NAMALWA (cell line): Measurements from ENCODE around the gene SPEG.

Experiments used
- DNase-seq: peaks from one replicate; pipeline ENCODE4 v3.0.0-alpha.2; 2015; ENCODE audit warnings: low spot score

SPEG gene

DNA sequence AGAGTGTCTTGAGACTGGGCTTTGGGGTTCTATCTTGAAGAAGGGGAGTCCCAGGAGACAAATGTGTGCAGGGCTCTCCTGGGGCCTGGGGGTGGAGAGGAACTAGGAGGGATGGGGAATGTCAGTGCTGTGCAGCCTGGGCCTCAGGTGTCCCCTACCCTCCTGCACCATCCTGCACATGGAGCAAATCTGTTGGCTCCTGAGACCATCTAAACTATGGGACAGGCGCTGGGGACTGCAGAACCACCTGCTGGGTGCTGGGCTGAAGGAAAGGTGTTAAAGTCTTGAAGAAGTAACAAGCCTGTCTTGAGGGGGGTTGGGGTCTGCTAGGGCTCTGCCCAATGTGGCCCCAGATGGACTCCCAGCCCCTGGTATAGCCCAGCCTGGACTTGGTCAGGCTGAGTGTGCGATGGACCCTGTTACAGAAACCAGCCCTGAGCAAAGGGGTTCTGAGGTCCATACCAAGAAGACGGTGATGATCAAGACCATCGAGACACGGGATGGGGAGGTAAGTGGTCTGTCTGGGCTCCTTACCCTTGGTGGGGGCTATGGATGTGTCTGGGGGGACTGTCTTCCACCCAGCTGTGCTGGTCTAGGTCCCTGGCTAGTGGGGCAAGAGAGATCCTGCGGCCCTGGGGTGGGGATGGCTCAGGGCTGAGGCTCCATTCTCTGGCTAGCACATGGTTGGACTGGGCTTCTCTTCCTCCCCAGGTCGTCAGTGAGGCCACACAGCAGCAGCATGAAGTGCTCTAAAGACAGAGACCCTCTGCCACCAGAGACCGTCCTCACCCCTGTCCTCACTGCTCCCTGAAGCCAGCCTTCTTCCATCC is 9.2 kb upstream of the SPEG start:
- no peak for DNase-seq

DNA sequence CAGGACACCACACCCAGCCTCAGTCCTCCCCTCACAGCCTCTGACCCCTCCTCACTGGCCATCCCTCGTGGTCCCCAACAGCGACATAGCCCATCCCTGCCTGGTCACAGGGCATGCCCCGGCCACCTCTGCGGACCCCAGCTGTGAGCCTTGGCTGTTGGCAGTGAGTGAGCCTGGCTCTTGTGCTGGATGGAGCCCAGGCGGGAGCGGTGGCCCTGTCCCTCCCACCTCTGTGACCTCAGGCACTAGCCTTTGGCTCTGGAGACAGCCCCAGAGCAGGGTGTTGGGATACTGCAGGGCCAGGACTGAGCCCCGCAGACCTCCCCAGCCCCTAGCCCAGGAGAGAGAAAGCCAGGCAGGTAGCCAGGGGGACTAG is 8.6 kb upstream of the SPEG start:
- no peak for DNase-seq

DNA sequence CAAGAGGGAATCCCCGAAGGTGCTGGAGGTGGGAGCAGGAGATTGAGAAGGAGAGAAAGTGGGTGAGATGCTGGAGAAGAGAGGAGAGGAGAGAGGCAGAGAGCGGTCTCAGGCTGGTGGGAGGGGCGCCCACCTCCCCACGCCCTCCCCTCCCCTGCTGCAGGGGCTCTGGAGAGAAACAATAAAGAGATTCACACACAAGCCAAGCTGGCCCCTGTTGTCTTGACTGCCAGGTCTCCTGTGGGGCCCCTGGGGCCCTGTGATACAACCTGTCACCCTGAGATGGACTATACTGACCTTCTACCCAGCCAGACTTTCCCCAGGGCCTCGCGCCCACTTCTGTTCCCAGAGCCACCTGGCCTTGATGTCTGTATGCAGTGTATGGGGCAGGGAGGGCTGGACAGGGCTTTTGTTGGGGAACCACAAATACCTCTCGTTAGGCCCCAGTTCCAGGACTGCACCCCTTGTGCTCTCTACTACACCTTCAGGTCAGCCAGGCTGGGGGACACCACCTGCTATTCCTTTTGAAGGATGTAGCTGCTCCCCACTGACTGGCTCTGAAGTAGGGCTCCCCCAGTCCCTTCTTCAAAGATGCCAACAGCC is 8.0 kb upstream of the SPEG start:
- DNase-seq: no peak

DNA sequence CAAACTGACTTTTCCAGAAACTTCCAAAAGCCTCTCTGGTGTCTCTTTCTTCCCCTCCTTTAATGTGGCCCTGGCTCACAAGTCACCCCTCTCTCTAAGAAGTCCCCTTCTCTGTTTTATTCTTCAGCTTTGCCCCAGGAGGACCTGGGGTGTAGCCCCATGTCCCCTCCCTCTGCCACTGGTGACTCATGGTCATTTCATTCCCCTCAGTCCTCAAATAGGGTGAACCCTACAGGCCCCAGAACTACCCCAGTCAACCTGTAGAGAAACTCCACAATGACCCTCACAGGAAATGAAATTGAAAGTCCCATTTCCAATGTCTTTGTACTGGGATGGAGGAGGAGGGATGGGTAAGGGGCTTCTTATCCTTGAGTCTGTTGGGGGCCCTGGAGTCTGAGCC is 6.2 kb upstream of the SPEG start:
- no peak for DNase-seq

DNA sequence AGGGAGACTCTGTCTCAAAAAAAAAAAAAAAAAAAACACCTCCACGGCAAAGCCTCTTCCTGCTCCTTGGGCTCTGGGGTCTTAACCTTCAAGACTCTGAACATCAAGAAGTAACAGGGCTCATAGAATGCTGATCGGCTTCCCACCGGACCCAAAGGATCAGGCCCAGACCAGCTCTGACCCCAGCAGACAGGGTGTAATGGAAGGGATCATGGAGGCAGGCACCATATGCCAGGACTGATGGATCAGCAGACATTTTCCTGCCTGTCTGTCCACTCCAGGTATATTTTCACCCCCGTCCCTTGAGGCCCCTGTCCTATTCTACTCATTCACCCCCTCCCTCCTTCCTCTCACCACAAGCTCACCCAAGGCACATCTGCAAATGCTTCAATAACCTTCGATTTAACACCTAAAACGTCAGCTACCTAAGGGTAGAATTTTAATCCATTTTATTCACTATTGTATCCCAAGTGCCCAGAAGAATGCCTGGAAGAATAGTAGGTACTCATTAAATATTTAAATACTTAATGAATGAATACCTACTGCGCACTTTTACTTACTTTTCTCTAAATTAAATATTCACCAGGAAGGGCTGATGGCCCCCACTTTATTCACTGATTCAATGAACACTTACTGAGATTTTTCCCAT is 4.6 kb upstream of the SPEG start:
- no peak for DNase-seq

DNA sequence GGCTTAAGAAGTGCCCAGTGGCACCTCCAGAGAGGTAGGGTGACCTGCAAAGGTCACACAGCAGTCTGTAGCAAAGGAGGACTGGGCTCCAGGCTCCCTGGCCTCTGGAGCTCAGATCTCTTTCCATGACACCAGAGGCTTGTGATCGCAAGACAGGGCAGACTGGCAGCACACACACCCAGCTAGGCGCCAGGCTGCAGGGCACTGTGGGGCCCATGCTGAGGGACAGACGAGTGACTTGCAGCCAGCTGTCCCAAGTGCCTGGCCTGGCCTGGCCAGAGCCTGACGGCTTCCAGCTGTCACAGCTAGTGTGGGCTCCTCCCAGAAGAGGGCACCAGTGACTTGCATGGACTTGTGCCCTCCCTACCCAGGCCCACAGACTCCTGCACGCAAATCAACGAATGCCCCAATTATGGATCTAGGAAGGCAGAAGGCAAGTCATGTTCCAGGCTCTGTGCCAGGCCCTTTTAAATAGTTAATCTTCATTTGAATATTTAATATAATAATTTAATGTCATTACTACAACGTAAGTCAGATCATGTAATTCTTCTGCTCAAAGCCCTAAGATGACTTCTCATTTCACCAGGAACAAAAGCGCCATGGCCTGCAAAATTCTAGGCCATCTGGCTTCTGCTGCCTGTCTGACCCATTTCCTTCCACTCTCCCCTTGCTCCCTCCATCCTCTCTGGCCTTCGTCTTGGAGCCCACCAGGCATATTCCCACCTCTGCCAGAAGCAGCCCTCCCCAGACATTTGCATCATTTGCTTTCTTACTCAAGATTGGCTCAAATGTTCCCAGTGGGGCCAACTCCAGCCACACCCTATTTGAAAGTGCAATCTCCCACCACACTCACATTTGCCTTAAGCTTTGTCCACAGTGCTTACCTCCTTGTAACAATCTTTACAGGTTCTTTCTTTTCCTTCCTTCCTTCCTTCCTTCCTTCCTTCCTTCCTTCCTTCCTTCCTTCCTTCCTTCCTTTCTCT is 3.7 kb upstream of the SPEG start:
- peak; percentile 33 for DNase-seq

DNA sequence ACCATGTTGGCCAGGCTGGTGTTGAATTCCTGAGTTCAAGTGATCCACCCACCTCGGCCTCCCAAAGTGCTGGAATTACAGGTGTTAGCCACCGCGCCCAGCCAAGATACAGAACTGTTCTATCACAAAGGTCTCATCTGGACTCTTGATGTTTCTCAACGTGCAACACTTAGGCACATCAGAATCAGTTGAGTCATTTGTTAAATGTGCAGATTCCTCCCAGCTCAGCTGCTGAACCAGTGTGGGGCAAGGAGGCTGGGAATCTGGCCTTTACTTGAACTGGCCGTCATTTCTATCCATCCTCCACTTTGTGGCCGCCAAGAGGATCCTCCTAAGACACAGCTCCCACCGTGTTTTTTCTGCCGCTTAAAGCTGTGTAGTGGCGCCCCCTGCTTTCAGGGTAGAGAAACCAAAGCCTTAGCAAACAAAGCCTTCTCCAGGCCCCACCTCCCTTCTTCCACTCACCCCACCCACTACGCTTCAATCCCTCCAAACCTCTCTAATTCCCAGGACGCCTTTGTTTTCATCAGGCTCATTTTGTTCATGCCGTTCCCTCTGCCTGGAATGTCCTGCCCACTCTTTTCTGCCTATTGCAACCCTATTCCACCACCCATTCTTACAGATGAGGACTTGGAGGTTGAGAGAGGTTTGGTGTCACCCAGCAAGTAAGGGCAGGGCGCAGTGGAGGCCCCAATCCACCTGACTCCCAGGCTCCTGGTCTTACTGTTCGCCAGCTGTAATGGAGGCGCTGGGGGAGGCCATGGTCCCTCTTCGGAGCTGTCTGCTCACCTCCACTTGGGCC is 776 bp upstream of the SPEG start:
- DNase-seq: peak; percentile 60

DNA sequence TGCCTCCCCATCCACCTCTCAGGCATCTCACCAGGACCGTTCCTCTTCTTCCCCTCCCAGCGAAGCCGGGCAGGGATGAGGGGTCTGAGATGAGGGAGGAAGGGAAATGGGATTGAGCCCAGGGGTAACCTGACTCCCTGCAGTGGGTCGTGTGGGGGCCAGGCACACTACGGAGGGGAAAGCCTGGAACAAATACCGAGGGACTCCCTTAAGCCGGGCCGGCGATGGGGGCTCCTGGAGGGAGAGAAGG is 250 bp upstream of the SPEG start:
- no peak for DNase-seq

DNA sequence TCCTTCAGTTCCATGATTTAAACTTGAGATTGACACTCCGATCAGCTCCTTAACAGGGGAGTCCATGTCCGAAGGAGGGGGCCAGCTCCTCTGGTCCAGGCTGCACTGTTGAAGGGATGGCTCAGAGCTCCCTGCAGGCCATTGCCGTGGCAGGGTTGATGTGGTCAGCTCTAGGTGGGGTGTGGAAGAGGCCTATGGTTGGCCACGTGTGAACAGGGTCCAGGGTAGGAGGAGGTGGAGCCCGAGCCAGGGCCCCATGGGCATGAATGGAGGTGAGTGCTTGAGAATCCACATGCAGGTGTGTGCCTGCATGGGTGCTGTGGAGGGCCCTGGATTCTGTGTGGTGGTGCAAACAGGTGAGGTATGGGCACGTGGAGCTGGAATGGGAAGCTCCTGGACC is 1.1 kb downstream of the SPEG start:
- DNase-seq: no peak

DNA sequence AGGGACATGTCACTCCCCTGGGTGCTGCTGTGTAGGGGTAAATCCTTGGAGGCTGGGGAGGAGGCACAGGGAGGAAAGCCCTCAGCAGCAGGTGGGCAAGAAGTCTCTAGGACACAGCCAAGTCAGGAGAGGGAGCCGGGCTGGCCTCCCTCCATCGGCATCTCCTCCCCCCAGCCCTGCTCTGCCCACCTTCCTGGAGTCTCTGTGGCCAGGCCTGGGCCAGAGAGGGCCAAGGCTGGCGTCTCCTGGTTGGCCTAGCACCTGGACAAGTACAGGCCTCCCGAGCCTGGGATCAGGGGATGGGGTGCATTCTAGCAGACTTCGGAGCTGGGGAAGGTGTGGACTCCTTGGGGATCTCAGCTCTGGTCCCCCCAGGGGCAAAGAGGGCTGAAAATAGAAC is 1.8 kb downstream of the SPEG start:
- DNase-seq: no peak

DNA sequence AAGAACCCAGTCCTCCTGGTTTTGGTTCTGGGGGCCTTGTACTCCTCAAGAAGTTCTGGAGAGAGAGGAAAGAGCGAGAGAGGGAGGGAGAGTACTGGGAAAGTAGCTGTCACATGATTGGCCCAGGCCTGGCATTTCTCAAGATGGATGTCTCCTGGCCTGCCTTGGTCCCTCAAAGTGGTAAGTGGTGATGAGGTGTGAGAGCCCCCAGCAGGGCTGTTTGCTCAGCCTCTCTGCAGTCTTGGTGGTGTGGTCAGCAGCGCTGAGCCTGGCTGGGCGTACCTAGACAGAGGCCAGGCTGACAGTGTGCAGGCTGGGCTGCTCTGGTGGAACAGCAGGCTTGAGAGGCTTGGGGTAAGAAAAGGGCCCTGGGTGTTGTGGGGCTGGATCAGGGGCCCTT is 2.5 kb downstream of the SPEG start:
- no peak for DNase-seq

DNA sequence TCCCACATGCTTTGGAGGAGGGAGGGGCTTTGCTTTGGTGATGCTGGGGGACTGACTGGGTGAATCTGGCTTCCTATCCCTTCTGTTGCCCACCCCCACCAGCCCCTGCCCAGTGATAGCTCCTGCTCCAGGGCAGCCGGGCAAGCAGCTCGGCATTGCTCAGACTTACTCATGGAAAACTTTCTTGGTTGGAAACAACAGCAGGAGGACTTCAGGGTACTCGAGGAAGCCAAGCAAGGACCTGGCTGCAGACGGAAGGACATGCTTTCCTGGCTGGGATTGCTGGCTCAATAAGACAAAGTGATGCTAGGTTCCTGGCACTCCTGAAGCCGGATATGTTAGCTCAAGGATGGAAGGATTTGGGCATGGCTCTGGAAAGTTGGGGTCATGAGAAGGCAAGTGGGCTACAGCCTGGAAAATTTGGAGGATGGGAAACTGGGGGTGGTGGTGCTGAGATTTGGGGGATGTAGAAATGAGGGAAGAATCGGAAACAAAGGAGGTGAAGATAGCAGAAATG is 3.1 kb downstream of the SPEG start:
- no peak for DNase-seq

DNA sequence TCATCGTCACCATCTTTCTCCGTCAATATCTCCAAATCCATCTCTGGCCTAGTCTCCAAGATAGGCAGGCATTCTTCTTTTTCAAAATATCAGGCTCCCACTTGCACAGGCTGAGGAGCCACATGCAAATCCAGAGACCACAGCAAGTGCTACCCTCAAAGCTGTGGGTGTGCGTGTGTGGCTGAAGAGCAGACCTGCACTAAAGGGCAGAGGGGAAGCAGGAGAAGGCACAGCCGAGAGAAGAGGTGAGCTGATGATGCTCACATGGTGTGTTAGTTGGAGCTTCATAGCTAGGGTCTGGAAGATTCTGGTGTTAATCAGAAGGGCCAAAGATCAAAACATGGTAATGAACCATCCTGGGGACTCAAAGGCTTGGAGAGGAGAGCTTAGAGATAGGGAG is 3.8 kb downstream of the SPEG start:
- no peak for DNase-seq

DNA sequence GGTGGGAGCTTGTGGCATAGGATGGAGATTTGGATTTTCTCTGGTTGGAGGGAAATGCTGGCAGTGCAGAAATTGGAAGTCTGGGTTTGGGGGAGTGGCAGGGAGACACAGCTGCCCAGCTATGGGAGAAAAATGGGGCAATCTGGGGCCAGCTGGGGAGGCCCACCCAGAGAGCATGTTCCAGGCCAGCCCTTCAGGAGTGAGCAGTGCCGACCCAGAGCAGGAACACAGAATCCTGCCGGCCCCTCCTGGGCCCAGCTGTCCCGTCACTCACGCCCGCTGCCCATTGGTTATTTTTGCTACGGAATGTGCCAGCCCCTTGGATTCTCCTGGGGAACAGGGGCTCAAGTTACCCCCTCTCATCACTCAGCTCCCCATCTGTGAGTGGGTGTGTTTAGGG is 4.9 kb downstream of the SPEG start:
- DNase-seq: no peak

DNA sequence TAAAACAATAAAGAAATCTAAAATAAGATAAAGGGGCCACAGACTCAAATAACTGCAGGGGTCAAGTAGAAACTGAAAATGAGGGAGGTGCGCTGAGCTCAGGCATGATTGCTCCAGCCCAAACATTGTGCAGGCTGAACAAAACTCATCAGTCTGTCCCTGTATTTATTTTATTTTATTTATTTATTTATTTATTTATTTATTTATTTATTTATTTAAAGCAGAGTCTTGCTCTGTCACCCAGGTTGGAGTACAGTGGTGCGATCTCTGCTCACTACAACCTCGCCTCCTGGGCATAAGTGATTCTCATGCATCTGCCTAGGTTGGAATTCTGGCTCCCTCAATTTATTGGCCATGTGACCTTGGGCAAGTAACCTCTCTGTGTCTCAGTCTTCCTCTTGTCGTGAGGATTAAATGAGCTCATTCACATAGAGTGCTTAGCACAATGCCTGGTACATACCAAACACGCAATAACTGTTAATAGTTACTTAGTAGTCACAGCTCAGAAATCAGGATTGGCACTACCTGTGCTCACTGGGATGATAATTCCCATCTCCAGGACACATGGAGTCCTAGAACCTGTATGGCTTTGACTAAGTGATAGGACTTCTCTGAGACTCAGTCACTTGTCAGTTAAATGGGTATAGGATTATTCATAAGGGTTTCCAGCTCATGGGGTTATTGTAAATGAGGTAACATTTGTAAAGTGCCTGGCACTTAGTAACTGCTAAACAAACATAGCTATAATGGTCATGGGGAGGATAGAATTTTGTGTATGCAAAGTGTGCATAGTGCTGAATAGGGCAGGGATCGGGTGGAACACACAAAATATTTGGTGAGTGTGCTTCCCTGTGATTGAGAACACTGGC is 6.0 kb downstream of the SPEG start:
- peak; percentile 52 for DNase-seq

DNA sequence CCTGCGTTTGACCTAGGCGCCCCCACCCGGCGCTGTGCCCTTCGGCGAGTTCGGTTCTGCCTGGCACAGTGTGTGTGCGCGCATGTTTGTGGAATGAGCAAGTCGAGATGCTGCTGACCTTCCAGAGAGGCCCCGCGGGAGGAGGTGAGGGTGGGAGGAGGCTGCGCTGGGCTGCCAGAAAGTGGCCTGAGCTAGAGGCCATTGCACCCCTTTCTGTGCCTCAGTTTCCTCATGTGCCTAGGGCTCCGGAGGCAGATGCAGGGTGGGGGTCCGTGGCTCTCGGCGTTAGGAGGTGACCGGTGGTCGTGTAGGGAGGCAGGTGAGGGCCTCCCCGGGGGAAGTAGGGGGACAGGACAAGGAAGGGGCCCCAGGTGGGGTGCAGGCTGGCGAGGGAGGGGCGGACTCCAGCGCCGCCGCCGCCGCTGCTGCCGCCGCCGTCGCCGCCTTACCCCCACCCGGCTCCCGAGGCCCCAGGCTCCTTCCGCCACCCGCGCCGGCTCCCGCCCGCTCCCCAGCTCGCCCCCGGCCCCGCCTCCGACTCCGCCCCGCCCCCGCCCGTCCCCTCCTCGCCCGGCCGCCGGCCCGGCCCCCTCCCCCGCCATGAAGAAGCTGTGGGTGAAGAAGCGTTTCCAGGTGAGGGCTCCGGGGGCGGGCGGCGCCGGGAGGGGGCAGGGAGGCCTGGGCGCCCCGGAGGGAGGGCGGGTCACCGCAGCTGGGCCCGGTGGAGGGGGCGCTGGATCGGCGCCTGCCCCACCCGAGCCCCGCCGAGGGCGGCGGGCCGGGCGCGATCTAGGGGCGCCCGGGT is 7.0 kb downstream of the SPEG start:
- no peak for DNase-seq

DNA sequence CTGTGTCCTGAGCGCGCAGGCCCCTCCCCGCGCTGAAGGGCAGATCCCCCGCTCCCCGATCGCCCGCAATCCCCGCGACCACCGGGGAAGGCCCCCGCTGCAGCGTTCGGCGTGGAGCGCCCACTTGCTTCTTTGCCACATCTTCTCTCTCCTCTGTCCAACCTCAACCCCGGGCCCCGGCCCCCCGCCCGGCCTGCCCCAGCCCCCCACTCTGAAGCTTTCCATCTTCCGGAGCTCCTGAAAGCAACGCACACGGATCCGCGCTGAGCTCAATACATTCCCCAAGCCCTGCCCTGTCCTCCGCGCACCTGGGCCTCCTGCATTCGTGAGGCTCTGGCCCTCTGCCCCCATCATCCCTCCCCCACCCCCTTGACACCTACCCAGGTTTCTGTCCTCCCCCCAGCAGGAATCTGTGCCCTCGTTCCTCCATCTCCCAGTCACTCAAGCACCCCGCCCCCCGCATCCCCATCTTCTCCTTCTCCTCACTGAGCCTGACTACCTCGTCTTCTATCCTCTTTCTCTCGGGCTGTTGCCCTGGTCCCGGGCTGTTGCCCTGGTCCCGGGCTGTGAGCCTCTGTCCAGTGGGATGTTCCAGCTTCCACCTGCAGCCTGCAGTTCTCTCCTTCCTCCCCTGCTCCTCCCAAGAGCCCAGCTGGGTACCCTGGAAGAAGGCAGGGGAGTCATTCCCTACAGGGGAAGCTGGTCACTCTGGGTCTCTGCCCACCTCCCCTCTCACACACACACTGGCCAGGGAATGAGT is 7.8 kb downstream of the SPEG start:
- no peak for DNase-seq

DNA sequence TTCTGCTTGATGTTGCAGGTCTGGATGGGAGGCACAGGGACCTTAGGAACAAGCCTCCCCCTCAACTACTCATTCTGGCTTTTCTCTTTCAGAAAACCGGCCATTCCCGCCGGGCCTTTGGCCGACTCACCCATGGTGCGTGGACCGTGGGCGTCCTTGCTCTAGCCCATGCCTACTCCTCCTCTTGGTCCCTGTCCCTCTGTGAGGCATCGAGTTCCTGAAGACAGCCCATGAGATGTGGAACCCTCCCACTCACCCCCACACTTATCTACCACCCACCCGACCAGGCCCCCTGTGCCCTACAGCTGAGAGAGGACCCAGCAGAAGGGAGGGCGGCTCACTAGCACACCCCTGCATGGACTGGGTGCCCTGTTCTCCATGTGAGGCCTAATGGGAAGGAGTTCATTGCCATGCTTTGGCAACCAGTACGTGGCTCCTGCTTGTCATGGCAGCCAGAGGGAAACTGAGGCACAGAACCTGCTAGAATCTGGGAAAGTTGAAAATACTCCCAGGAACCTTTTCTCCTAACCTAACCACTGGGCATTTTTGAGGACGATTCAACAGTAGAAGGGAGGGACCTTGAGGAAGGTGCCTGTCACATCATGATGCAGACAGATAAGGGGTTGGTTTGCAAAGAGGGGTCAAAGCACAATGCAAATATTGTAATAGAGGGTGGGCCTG is 8.5 kb downstream of the SPEG start:
- DNase-seq: no peak

DNA sequence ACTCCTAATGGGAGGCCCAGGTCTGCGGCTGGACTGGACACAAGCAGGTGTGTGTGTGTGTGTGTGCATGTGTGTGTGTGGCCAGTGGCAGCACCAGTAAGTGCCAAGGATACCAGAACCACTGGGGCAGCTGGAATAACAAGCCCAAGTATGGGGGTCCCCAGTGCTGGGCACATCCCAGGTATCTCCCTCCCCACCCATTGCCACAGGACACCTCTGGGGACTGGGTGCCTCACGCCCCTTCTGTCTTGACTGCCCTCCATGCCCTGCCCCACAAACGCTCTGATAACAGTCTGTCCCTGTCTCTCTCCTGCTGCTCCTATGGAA is 9.0 kb downstream of the SPEG start:
- DNase-seq: no peak
